GM12878 (cell line): Measurements from ENCODE around the gene TMEM39B. TPM values are rescaled to one million over a fixed set of nuclear protein-coding genes. Genes with fewer than 3 reads are reported as not detected.

ENCODE experiments used
- ATAC-seq: fragments of 200-7000 bp; cut with Tn5 transposase; 3 replicates; pipeline ENCODE4 v1.9.1; 2020; ENCODE audit warnings: mild to moderate bottlenecking, moderate library complexity
- BruUV-seq: library from RNA; stranded (reverse); fragments of 400-500 nt; replicated peaks from 2 replicates; lab custom pipeline; 2021; lab: Mats Ljungman, UMichigan
- CTCF ChIA-PET: fragments of 300-600 bp; sonication (Branson Sonifier 250); formaldehyde crosslinking; extraction: SDS; loops from one replicate; lab custom pipeline; 2021; ENCODE audit warnings: inconsistent platforms; lab: Yijun Ruan, JAX
- POLR2A ChIA-PET: fragments of 350-600 bp; formaldehyde crosslinking; extraction: SDS; loops from one replicate; lab custom pipeline; 2021; ENCODE audit warnings: inconsistent platforms; lab: Charles Lee
- RAD21 ChIA-PET: fragments of 300-600 bp; sonication (Branson Sonifier 250); formaldehyde crosslinking; loops from one replicate; lab custom pipeline; 2023; ENCODE audit warnings: antibody characterized with exemption; ENCODE audit not compliant: unreplicated experiment; lab: Charles Lee
- SMC1A ChIA-PET: fragments of 300-600 bp; sonication (Branson Sonifier 250); formaldehyde crosslinking; loops from one replicate; lab custom pipeline; 2023; ENCODE audit not compliant: unreplicated experiment, uncharacterized antibody; lab: Charles Lee
- DNase-seq: peaks from one replicate; pipeline ENCODE4 v3.0.0-alpha.2; 2011; ENCODE audit warnings: low read depth, low spot score
- FAIRE-seq: peaks from 3 replicates; lab custom pipeline; 2011; peaks lifted over from hg19 to GRCh38; lab: Jason Lieb, UNC
- H2AFZ ChIP-seq: 2 replicates; pipeline ENCODE4 v1.6.0; 2011; ENCODE audit warnings: low read depth, low read length, control low read depth; ENCODE audit not compliant: control insufficient read depth
- H3K27ac ChIP-seq: 2 replicates; pipeline ENCODE4 v1.5.1; 2011; ENCODE audit warnings: control low read depth; ENCODE audit not compliant: control insufficient read depth, insufficient read depth
- H3K27me3 ChIP-seq, 2 experiments: replicated peaks in 1 of 2; 2 replicates each; pipeline versions ENCODE4 v1.6.0 to v1.6.1; 2011; ENCODE audit warnings: low read length in 1 of 2; ENCODE audit not compliant: control insufficient read depth in 2 of 2, insufficient read depth in 2 of 2
- H3K36me3 ChIP-seq, 2 experiments: 2 replicates each; pipeline ENCODE4 v1.5.1; 2011; ENCODE audit warnings: low read length in 1 of 2; ENCODE audit not compliant: control insufficient read depth in 2 of 2, insufficient read depth in 2 of 2
- H3K4me1 ChIP-seq: 2 replicates; pipeline ENCODE4 v1.6.1; 2011; ENCODE audit warnings: mild to moderate bottlenecking, low read length, moderate library complexity, mixed read lengths; ENCODE audit not compliant: control insufficient read depth, insufficient read depth
- H3K4me2 ChIP-seq: 2 replicates; pipeline ENCODE4 v1.6.0; 2011; ENCODE audit warnings: control low read depth; ENCODE audit not compliant: control insufficient read depth, insufficient read depth
- H3K4me3 ChIP-seq: fragments of 200-600 bp; sonication (generic); 2 replicates; pipeline ENCODE4 v1.5.1; 2016
- H3K79me2 ChIP-seq: 2 replicates; pipeline ENCODE4 v1.6.0; 2011; ENCODE audit warnings: low read length; ENCODE audit not compliant: control insufficient read depth, insufficient read depth
- H3K9ac ChIP-seq: 2 replicates; pipeline ENCODE4 v1.8.0; 2011; ENCODE audit warnings: low read length, control low read depth, mixed read lengths; ENCODE audit not compliant: control insufficient read depth, insufficient read depth
- H3K9me3 ChIP-seq: replicated peaks from 3 replicates; pipeline ENCODE4 v1.5.1; 2011; ENCODE audit warnings: mild to moderate bottlenecking, low read length; ENCODE audit not compliant: control insufficient read depth, insufficient read depth
- H4K20me1 ChIP-seq: 2 replicates; pipeline ENCODE4 v1.6.0; 2011; ENCODE audit not compliant: control insufficient read depth, insufficient read depth
- CTCF ChIP-seq, 3 experiments: IDR thresholded peaks in 2 of 3; conservative IDR thresholded peaks in 1 of 3; 2 replicates each; pipeline ENCODE4 v1.5.1; 2011; ENCODE audit warnings: low read depth in 3 of 3, low read length in 3 of 3, mild to moderate bottlenecking in 3 of 3, control low read depth in 2 of 3, moderate library complexity in 2 of 3, inconsistent platforms in 1 of 3, mixed read lengths in 1 of 3; ENCODE audit not compliant: control insufficient read depth in 2 of 3, insufficient read depth in 1 of 3; ENCODE audit errors: extremely low read depth in 1 of 3
- ESRRA ChIP-seq: IDR thresholded peaks from 2 replicates; pipeline ENCODE4 v1.6.1; 2012; ENCODE audit warnings: mild to moderate bottlenecking, low read length, improper control_type of control experiment
- IKZF1 ChIP-seq: fragments of 450-650 bp; conservative IDR thresholded peaks from 2 replicates; pipeline ENCODE4 v1.6.1; 2017; ENCODE audit warnings: antibody characterized with exemption, mild to moderate bottlenecking
- KLF5 ChIP-seq: fragments of 450-650 bp; IDR thresholded peaks from 2 replicates; pipeline ENCODE4 v1.6.1; 2014; ENCODE audit warnings: mild to moderate bottlenecking; ENCODE audit not compliant: partially characterized antibody
- LARP7 ChIP-seq: fragments of 450-650 bp; IDR thresholded peaks from 2 replicates; pipeline ENCODE4 v1.6.1; 2017; ENCODE audit warnings: mild to moderate bottlenecking
- MYC ChIP-seq: IDR thresholded peaks from 2 replicates; pipeline ENCODE4 v1.6.1; 2011; ENCODE audit warnings: mild to moderate bottlenecking, low read length, moderate library complexity, inconsistent platforms; ENCODE audit not compliant: insufficient read depth, insufficient replicate concordance, insufficient read length, severe bottlenecking
- NFIC ChIP-seq: IDR thresholded peaks from 2 replicates; pipeline ENCODE4 v1.6.1; 2012; ENCODE audit warnings: low read depth, mild to moderate bottlenecking, inconsistent platforms, low read length, moderate library complexity
- NFXL1 ChIP-seq: fragments of 450-650 bp; IDR thresholded peaks from 2 replicates; pipeline ENCODE4 v1.6.1; 2017; ENCODE audit warnings: antibody characterized with exemption, mild to moderate bottlenecking, borderline replicate concordance
- NKRF ChIP-seq: fragments of 450-650 bp; conservative IDR thresholded peaks from 2 replicates; pipeline ENCODE4 v1.6.1; 2017; ENCODE audit warnings: mild to moderate bottlenecking, moderate library complexity
- NRF1 ChIP-seq: conservative IDR thresholded peaks from 2 replicates; pipeline ENCODE4 v1.6.1; 2011; ENCODE audit warnings: mild to moderate bottlenecking, low read depth, low read length, improper control_type of control experiment
- PRDM15 ChIP-seq: fragments of 450-650 bp; formaldehyde crosslinking; IDR thresholded peaks from 2 replicates; pipeline ENCODE4 v1.4.0; 2020; ENCODE audit warnings: mild to moderate bottlenecking, moderate library complexity
- RAD51 ChIP-seq: fragments of 450-650 bp; IDR thresholded peaks from 2 replicates; pipeline ENCODE4 v1.6.1; 2016; ENCODE audit warnings: moderate library complexity, mild to moderate bottlenecking, inconsistent platforms
- SPI1 ChIP-seq: IDR thresholded peaks from 2 replicates; pipeline ENCODE4 v1.6.1; 2011; ENCODE audit warnings: low read depth, mild to moderate bottlenecking, low read length, moderate library complexity, borderline replicate concordance; ENCODE audit not compliant: insufficient read depth
- SUPT20H ChIP-seq: IDR thresholded peaks from 2 replicates; pipeline ENCODE4 v1.6.1; 2011; ENCODE audit warnings: low read depth, mild to moderate bottlenecking, low read length, moderate library complexity, borderline replicate concordance; ENCODE audit not compliant: control insufficient read depth
- ZNF24 ChIP-seq: fragments of 450-650 bp; IDR thresholded peaks from 2 replicates; pipeline ENCODE4 v1.6.1; 2017; ENCODE audit warnings: antibody characterized with exemption, mild to moderate bottlenecking
- WGBS: methylation state at CpG from one replicate; pipeline ENCODE4 v1.1.6; 2016; ENCODE audit warnings: low lambda C conversion rate; ENCODE audit not compliant: insufficient replicate concordance, insufficient coverage; ENCODE audit errors: missing lambda C conversion rate; 5-methylcytosine and 5-hydroxymethylcytosine counted together
- in situ Hi-C: fragments of 300-500 bp; cut with MboI; formaldehyde crosslinking; loops from 9 replicates; pipeline ENCODE4 v1.14.3; 2018; ENCODE audit warnings: mixed read lengths
- intact Hi-C: fragments of 100-400 bp; cut with micrococcal nuclease; formaldehyde crosslinking; loops from one replicate; pipeline ENCODE4 v1.14.2; 2022; ENCODE audit not compliant: unreplicated experiment
- polyA plus RNA-seq, 11 experiments: library from polyadenylated mRNA; depleted of rRNA in 4 of 11; unstranded in 6 of 11; stranded (reverse) in 5 of 11; fragments of >200 nt; fragmentation: Nextera tagmentation in 4 of 11; fragmentation: Illumina TruSeq in 1 of 11; extraction: Ambion mirVana in 4 of 11; extraction: Trizol in 1 of 11; gene quantifications; 1 replicate in 1 of 11; 2 replicates in 10 of 11; pipeline versions ENCODE4 v1.2.1 to v1.2.3, GENCODE V29; 2011 to 2016; ENCODE audit warnings: inconsistent platforms in 2 of 11, missing spikeins in 2 of 11, low read depth in 1 of 11
- total RNA-seq, 4 experiments: library from RNA; depleted of rRNA in 3 of 4; stranded (reverse); fragments of >200 nt in 3 of 4; fragmentation: Illumina TruSeq in 1 of 4; extraction: Trizol in 1 of 4; gene quantifications; 2 replicates each; pipeline versions ENCODE4 v1.2.1 to v1.2.3, GENCODE V29; 2013 to 2021

TMEM39B gene
- total and polyA plus RNA-seq, 10 of the 15 experiments (the other 5 are each of a cell fraction or from before 2014, with no cell fraction given), result 2.3 to 27.2 (median 12.3) TPM

DNA sequence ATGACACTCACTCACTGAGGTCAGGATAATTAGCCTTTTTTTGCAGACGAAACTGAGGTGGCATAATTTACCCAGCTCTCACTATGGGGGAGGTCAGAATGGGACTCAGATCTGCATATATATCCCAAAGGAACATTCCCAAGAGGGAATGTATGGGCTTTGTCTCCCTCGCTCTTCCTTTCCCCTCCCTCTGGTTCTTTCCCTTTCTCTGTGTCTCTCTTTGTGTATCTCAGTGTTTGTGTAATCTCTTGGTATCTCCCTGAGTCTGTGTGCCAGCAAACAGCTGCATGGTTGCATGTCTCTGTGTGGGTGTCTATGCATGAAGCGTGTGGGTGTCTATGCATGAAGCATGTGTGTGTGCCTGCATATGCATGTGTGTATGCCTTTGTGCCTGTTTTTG, 4.7 kb downstream of the TMEM39B start:
- no peak overlapping the region for H2AFZ ChIP-seq
- WGBS, result 63% methylated on average over 3 of the region's 3 CpGs
- BruUV-seq, result no TSS peak
- no peak overlapping the region for H3K4me2 ChIP-seq
- POLR2A ChIA-PET, result no interaction called here
- no peak for ATAC-seq
- intact Hi-C loops, result no loop called here
- SMC1A ChIA-PET, result no interaction called here
- peaks cover 9 to 14% of the 10 kb centered on the region in 2 experiments for H3K36me3 ChIP-seq
- no peak overlapping the region for H3K9ac ChIP-seq
- no peak overlapping the region for H3K27ac ChIP-seq
- CTCF ChIA-PET, result no interaction called here
- RAD21 ChIA-PET, result no interaction called here
- DNase-seq, result no peak
- FAIRE-seq, result no peak
- H3K9me3 ChIP-seq, result no peaks in the 10 kb centered on the region
- H3K4me3 ChIP-seq, result no peak overlapping the region
- peaks cover 8% of the 10 kb centered on the region for H3K79me2 ChIP-seq
- peaks cover 5% of the 10 kb centered on the region for H3K4me1 ChIP-seq
- TF ChIP-seq KLF5 (no peak), ZNF24 (no peak), NFXL1 (no peak), NKRF (no peak), LARP7 (no peak), RAD51 (no peak), ESRRA (no peak), PRDM15 (CRISPR knock-in tag) (no peak), MYC (no peak), CTCF (IDR thresholded peaks at IDR 0.05 in 2 of 3, conservative IDR thresholded peaks at IDR 0.05 in 1 of 3; ENCODE audit: control insufficient read depth in 2 of 3, extremely low read depth in 1 of 3, insufficient read depth in 1 of 3, low read depth in 3 of 3, low read length in 3 of 3) (no peak), SUPT20H (no peak), NFIC (no peak), SPI1 (no peak), NRF1 (no peak), IKZF1 (no peak)
- TF ChIP-seq, all 136 proteins: peak for 0
- Histone ChIP-seq H4K20me1 (no peaks in the 10 kb centered on the region), H3K27me3 (no peaks in the 10 kb centered on the region)
- in situ Hi-C loops, result no loop called here
